Mesothelial cell of epicardium (in vitro differentiated cells): ENCODE data around the gene B4GALNT2. TPM values are rescaled to one million over a fixed set of nuclear protein-coding genes. Genes with fewer than 3 reads are reported as not detected.

ENCODE experiments used
- DNase-seq, 2 experiments: peaks; one replicate each; pipeline ENCODE4 v3.0.0; 2021; ENCODE audit warnings: low spot score in 2 of 2; ENCODE audit not compliant: unreplicated experiment in 2 of 2
- H3K27ac Mint-ChIP-seq: 2 replicates; pipeline ENCODE4 v1.8.0; 2021; ENCODE audit warnings: mixed read lengths
- H3K27me3 Mint-ChIP-seq: 2 replicates; pipeline ENCODE4 v1.8.0; 2021; ENCODE audit warnings: low read depth, mixed read lengths
- H3K36me3 Mint-ChIP-seq: 2 replicates; pipeline ENCODE4 v1.8.0; 2021; ENCODE audit warnings: mixed read lengths
- H3K4me1 Mint-ChIP-seq: 2 replicates; pipeline ENCODE4 v1.8.0; 2021; ENCODE audit warnings: mixed read lengths
- H3K4me3 Mint-ChIP-seq: 2 replicates; pipeline ENCODE4 v1.8.0; 2021; ENCODE audit warnings: mild to moderate bottlenecking, moderate library complexity, mixed read lengths
- H3K9me3 Mint-ChIP-seq: 2 replicates; pipeline ENCODE4 v1.8.0; 2021; ENCODE audit warnings: mixed read lengths
- CTCF ChIP-seq: fragments of 200-600 bp; sonication (generic); IDR thresholded peaks from one replicate; pipeline ENCODE4 v1.5.0; 2021; ENCODE audit warnings: antibody characterized with exemption; ENCODE audit not compliant: unreplicated experiment
- total RNA-seq: library from RNA; stranded (reverse); gene quantifications from 3 replicates; pipeline ENCODE4 v1.2.1, GENCODE V29; 2021

Gene B4GALNT2
- total RNA-seq, 1 donor from 2014 or later: 0.07 TPM

- H3K27ac Mint-ChIP-seq: no peak overlapping the region
- H3K36me3 Mint-ChIP-seq: no peaks in the 10 kb centered on the region
- no peak for TF ChIP-seq CTCF
- peaks cover 43% of the 10 kb centered on the region for H3K27me3 Mint-ChIP-seq
- H3K4me3 Mint-ChIP-seq: no peak overlapping the region
- H3K4me1 Mint-ChIP-seq: no peaks in the 10 kb centered on the region
- DNase-seq: no peak
- H3K9me3 Mint-ChIP-seq: no peaks in the 10 kb centered on the region
These were observed 68.9 kb downstream of the B4GALNT2 start for GRCh38 chr17:49201481-49201927.

- DNase-seq: no peak
- no peak for TF ChIP-seq CTCF
- H3K27ac Mint-ChIP-seq: no peak overlapping the region
- no peaks in the 10 kb centered on the region for H3K36me3 Mint-ChIP-seq
- peaks cover 55% of the 10 kb centered on the region for H3K27me3 Mint-ChIP-seq
- H3K4me1 Mint-ChIP-seq: no peaks in the 10 kb centered on the region
- no peak overlapping the region for H3K4me3 Mint-ChIP-seq
- H3K9me3 Mint-ChIP-seq: no peaks in the 10 kb centered on the region
These were observed 71.2 kb downstream of the B4GALNT2 start for GRCh38 chr17:49203796-49204195.

- H3K4me1 Mint-ChIP-seq: no peaks in the 10 kb centered on the region
- H3K27ac Mint-ChIP-seq: no peak overlapping the region
- H3K9me3 Mint-ChIP-seq: no peaks in the 10 kb centered on the region
- no peak overlapping the region for H3K4me3 Mint-ChIP-seq
- DNase-seq: no peak
- H3K27me3 Mint-ChIP-seq: peaks cover 62% of the 10 kb centered on the region
- TF ChIP-seq CTCF: no peak
- no peaks in the 10 kb centered on the region for H3K36me3 Mint-ChIP-seq
These were observed 71.9 kb downstream of the B4GALNT2 start for GRCh38 chr17:49204516-49204915.

- DNase-seq: no peak
- Mint-ChIP-seq H3K9me3 (no peaks in the 10 kb centered on the region), H3K27me3 (peaks cover 46% of the 10 kb centered on the region), H3K36me3 (no peaks in the 10 kb centered on the region), H3K27ac (no peak overlapping the region), H3K4me1 (peaks cover 5% of the 10 kb centered on the region), H3K4me3 (no peak overlapping the region)
- TF ChIP-seq CTCF: no peak
These were observed 76.5 kb downstream of the B4GALNT2 start for GRCh38 chr17:49209061-49209571.

GRCh38 chr17:49210158-49211029 is 77.8 kb downstream of the B4GALNT2 start, which contains the start of the genes ABI3 and GNGT2:
Gene ABI3, plus strand, starts transcription at chr17:49210707. Its CDS starts 18 bp downstream, at chr17:49210725.
Gene GNGT2, minus strand, starts transcription at chr17:49210574. Its CDS starts 3,152 bp downstream, at chr17:49207422.
- Mint-ChIP-seq H3K27ac (peak within 1 kb of the TSS; percentile 66), H3K36me3 (no peaks in the 10 kb centered on the region), H3K4me3 (peak within 1 kb of the TSS; percentile 46), H3K9me3 (no peaks in the 10 kb centered on the region), H3K4me1 (peaks cover 5% of the 10 kb centered on the region), H3K27me3 (peaks cover 35% of the 10 kb centered on the region)
- no peak for DNase-seq
- no peak for TF ChIP-seq CTCF
